HepG2 (cell line): ENCODE data around the gene RNF183. TPM values are rescaled to one million over a fixed set of nuclear protein-coding genes. Genes with fewer than 3 reads are reported as not detected.
A peak's percentile ranks its signal among the peaks of the same experiment; 100 is the strongest.

Experiments
- KDM1A ChIP-seq: IDR thresholded peaks from 2 replicates; pipeline ENCODE4 v1.6.1; 2016; ENCODE audit warnings: missing compliant biosample characterization
- KDM3A ChIP-seq: IDR thresholded peaks from 2 replicates; pipeline ENCODE4 v1.6.1; 2018; ENCODE audit warnings: low read depth, missing compliant biosample characterization
- KDM5A ChIP-seq: fragments of 200-600 bp; sonication (generic); IDR thresholded peaks from 2 replicates; pipeline ENCODE4 v1.7.0; 2018; ENCODE audit warnings: antibody characterized with exemption, mild to moderate bottlenecking, low read length, borderline replicate concordance
- LCORL ChIP-seq, 2 experiments: fragments of 450-650 bp in 1 of 2; sonication (generic) in 1 of 2; formaldehyde crosslinking in 1 of 2; IDR thresholded peaks; 2 replicates each; pipeline versions ENCODE4 v1.5.0 to v1.6.1; 2017 to 2020; ENCODE audit warnings: antibody characterized with exemption in 1 of 2, missing genetic modification reagents in 1 of 2
- PPARG ChIP-seq: conservative IDR thresholded peaks from 2 replicates; pipeline ENCODE4 v1.6.1; 2016; ENCODE audit warnings: missing biosample characterization, missing genetic modification reagents
- TIGD3 ChIP-seq: sonication (generic); formaldehyde crosslinking; IDR thresholded peaks from 2 replicates; pipeline ENCODE4 v1.5.1; 2020; ENCODE audit warnings: mild to moderate bottlenecking, missing genetic modification reagents, borderline replicate concordance
- TOPORS ChIP-seq: sonication (generic); formaldehyde crosslinking; IDR thresholded peaks from 2 replicates; pipeline ENCODE4 v1.8.0; 2023; ENCODE audit warnings: mild to moderate bottlenecking, missing genetic modification reagents
- ZBTB7B ChIP-seq: sonication (generic); formaldehyde crosslinking; IDR thresholded peaks from 2 replicates; pipeline ENCODE4 v1.4.0; 2020; ENCODE audit warnings: missing genetic modification reagents
- ZHX2 ChIP-seq, 2 experiments: sonication (generic) in 1 of 2; formaldehyde crosslinking in 1 of 2; IDR thresholded peaks; 2 replicates each; pipeline versions ENCODE4 v1.6.1 to v1.9.0; 2014 to 2022; ENCODE audit warnings: antibody characterized with exemption in 1 of 2, borderline replicate concordance in 1 of 2, inconsistent platforms in 1 of 2, low read depth in 1 of 2, missing genetic modification reagents in 1 of 2
- ZNF274 ChIP-seq: sonication (generic); formaldehyde crosslinking; IDR thresholded peaks from 2 replicates; pipeline ENCODE4 v1.5.1; 2020; ENCODE audit warnings: mild to moderate bottlenecking, missing genetic modification reagents
- ZNF772 ChIP-seq: sonication (generic); formaldehyde crosslinking; IDR thresholded peaks from 2 replicates; pipeline ENCODE4 v1.5.0; 2020; ENCODE audit warnings: mild to moderate bottlenecking, missing genetic modification reagents
- ZNF788 ChIP-seq: sonication (generic); formaldehyde crosslinking; IDR thresholded peaks from 2 replicates; pipeline ENCODE4 v1.5.0; 2020; ENCODE audit warnings: mild to moderate bottlenecking, missing genetic modification reagents, borderline replicate concordance
- polyA plus RNA-seq, 8 experiments: library from polyadenylated mRNA; depleted of rRNA in 3 of 8; stranded (reverse) in 7 of 8; unstranded in 1 of 8; fragments of >200 nt; fragmentation: Illumina TruSeq in 4 of 8; extraction: Trizol in 4 of 8; gene quantifications; 2 replicates each; pipeline versions ENCODE4 v1.2.1 to v1.2.3, GENCODE V29; 2011 to 2016; ENCODE audit warnings: low read depth in 4 of 8, missing spikeins in 1 of 8, mixed read lengths in 1 of 8; ENCODE audit not compliant: insufficient read depth in 1 of 8
- total RNA-seq, 5 experiments: library from RNA; depleted of rRNA; stranded (reverse); fragments of >200 nt; fragmentation: Illumina TruSeq; extraction: Trizol; gene quantifications; 2 replicates each; pipeline ENCODE4 v1.2.3, GENCODE V29; 2016; ENCODE audit warnings: low read depth in 1 of 5
- TF ChIP-seq, protein P1 (sequence below): sonication (generic); formaldehyde crosslinking; conservative IDR thresholded peaks from 2 replicates; pipeline ENCODE4 v1.8.0; 2022; ENCODE audit warnings: mild to moderate bottlenecking, moderate library complexity, missing genetic modification reagents
- TF ChIP-seq, protein P2 (sequence below): IDR thresholded peaks from 2 replicates; pipeline ENCODE4 v1.6.1; 2018; ENCODE audit warnings: missing genetic modification reagents
- TF ChIP-seq, protein P3 (sequence below): IDR thresholded peaks from 2 replicates; pipeline ENCODE4 v1.6.1; 2016; ENCODE audit warnings: missing biosample characterization, missing genetic modification reagents, low read depth

Gene RNF183
- total and polyA plus RNA-seq, 2 of the 13 experiments (the other 11 are each of a cell fraction or from before 2014, with no cell fraction given): 0.13 to 6.5 TPM

DNA sequence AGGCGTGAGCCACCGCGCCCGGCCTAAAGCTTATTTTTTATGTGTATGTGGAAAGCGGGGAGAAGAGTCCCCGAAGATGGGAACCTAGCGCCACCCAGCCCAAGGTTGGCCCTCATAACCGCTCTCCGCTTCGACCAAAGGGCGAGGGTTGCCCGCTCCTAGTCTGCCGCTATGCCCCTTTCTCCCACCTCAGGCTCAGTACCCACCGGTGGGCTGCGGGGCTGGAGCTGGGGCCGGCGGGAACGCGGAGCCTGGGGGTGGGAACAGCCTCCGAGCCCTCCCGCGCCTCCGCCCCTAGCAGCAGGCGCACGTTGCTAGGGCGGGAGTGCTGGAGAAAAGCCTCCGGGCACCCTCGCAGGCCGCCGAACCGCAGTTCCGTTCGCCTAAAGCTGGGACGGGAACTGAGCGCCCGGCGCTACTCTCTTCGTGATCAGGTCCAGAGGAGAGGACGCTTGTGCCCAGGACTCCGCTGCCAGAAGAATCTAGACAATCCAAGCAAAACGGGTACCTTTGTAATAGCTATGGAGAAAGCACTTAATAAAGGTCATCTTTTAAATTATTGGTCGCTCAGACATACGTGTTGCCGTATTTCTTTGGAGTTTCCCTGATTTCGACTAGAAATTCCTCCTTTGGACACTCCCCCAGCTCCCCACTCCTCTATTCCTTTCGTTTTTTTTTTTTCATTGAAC is 37.0 kb upstream of the RNF183 start, which contains the start of gene WDR31 (continued):
- TF ChIP-seq ZHX2 (IDR thresholded peaks at IDR 0.05; ENCODE audit: low read depth) (peak; percentile 76), ZHX2 (CRISPR knock-in tag; IDR thresholded peaks at IDR 0.05; ENCODE audit: borderline replicate concordance) (no peak; the same call in 1 of the 2 replicates), ZNF274 (CRISPR knock-in tag) (peak; percentile 57; the same call in 1 of the 2 replicates), TOPORS (CRISPR knock-in tag) (peak; percentile 57; the same call in 1 of the 2 replicates), ZBTB7B (CRISPR knock-in tag) (peak; percentile 98), TIGD3 (CRISPR knock-in tag) (0 out of 2 replicates have a peak, but pooled peaks have one; percentile 59), PPARG (CRISPR knock-in tag) (no peak; the same call in 1 of the 2 replicates), KDM5A (peak; percentile 89; the same call in 1 of the 2 replicates), KDM3A (peak; percentile 94), ZNF788 (peak; percentile 99), ZNF772 (peak; percentile 98), KDM1A (CRISPR knock-in tag) (peak; percentile 62), LCORL (IDR thresholded peaks at IDR 0.05) (no peak), LCORL (CRISPR knock-in tag; IDR thresholded peaks at IDR 0.05) (peak; percentile 83)
- TF ChIP-seq, protein P1, sequence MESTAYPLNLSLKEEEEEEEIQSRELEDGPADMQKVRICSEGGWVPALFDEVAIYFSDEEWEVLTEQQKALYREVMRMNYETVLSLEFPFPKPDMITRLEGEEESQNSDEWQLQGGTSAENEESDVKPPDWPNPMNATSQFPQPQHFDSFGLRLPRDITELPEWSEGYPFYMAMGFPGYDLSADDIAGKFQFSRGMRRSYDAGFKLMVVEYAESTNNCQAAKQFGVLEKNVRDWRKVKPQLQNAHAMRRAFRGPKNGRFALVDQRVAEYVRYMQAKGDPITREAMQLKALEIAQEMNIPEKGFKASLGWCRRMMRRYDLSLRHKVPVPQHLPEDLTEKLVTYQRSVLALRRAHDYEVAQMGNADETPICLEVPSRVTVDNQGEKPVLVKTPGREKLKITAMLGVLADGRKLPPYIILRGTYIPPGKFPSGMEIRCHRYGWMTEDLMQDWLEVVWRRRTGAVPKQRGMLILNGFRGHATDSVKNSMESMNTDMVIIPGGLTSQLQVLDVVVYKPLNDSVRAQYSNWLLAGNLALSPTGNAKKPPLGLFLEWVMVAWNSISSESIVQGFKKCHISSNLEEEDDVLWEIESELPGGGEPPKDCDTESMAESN (CRISPR knock-in tag): peak; percentile 92
- TF ChIP-seq, protein P2, sequence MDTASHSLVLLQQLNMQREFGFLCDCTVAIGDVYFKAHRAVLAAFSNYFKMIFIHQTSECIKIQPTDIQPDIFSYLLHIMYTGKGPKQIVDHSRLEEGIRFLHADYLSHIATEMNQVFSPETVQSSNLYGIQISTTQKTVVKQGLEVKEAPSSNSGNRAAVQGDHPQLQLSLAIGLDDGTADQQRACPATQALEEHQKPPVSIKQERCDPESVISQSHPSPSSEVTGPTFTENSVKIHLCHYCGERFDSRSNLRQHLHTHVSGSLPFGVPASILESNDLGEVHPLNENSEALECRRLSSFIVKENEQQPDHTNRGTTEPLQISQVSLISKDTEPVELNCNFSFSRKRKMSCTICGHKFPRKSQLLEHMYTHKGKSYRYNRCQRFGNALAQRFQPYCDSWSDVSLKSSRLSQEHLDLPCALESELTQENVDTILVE (CRISPR knock-in tag): peak; percentile 84
- TF ChIP-seq, protein P3, sequence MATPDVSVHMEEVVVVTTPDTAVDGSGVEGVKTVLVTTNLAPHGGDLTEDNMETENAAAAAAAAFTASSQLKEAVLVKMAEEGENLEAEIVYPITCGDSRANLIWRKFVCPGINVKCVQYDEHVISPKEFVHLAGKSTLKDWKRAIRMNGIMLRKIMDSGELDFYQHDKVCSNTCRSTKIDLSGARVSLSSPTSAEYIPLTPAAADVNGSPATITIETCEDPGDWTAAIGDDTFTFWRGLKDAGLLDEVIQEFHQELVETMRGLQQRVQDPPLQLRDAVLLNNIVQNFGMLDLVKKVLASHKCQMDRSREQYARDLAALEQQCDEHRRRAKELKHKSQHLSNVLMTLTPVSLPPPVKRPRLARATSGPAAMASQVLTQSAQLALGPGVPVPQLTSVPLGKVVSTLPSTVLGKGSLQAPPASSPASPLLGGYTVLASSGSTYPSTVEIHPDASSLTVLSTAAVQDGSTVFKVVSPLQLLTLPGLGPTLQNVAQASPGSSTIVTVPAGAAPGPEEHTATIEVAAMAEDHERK: no peak
